ENCODE results near the gene SIPA1L2.

GRCh38 chr1:232658386-232658785 is 28.5 kb upstream of the SIPA1L2 start:
- TF ChIP-seq CTCF (IDR thresholded peaks at IDR 0.05) (no peak), POLR2A (IDR thresholded peaks at IDR 0.05) (no peak)
